H1 (cell line): Measurements from ENCODE around the gene C3. TPM values are rescaled to one million over a fixed set of nuclear protein-coding genes. Genes with fewer than 3 reads are reported as not detected.

Source experiments
- CTCF ChIA-PET: fragments of 300-600 bp; sonication (Branson Sonifier 250); formaldehyde crosslinking; loops from one replicate; lab custom pipeline; 2021; ENCODE audit not compliant: partially characterized antibody; lab: Charles Lee
- POLR2A ChIA-PET: fragments of 300-600 bp; sonication (Branson Sonifier 250); formaldehyde crosslinking; loops from one replicate; lab custom pipeline; 2021; ENCODE audit warnings: inconsistent platforms; ENCODE audit not compliant: partially characterized antibody; lab: Charles Lee
- DNase-seq, 2 experiments: peaks; one replicate each; pipeline versions ENCODE4 v3.0.0 to v3.0.0-alpha.2; 2010 to 2022; ENCODE audit warnings: low spot score in 2 of 2, low read depth in 1 of 2, mixed read lengths in 1 of 2
- FAIRE-seq: peaks from 2 replicates; lab custom pipeline; 2011; peaks lifted over from hg19 to GRCh38; lab: Jason Lieb, UNC
- H2AFZ ChIP-seq: 2 replicates; pipeline ENCODE4 v1.8.1; 2012; ENCODE audit warnings: low read length, inconsistent platforms
- H2AK5ac ChIP-seq: 2 replicates; pipeline ENCODE4 v1.6.1; 2013; ENCODE audit warnings: low read depth, low read length
- H2BK120ac ChIP-seq: replicated peaks from 2 replicates; pipeline ENCODE3; 2013; ENCODE audit warnings: low read depth, low read length, inconsistent platforms
- H2BK12ac ChIP-seq: 2 replicates; pipeline ENCODE4 v1.6.1; 2013; ENCODE audit warnings: low read depth, low read length
- H2BK15ac ChIP-seq: 2 replicates; pipeline ENCODE4 v1.6.1; 2013; ENCODE audit warnings: low read length
- H2BK20ac ChIP-seq: 2 replicates; pipeline ENCODE4 v1.6.1; 2013; ENCODE audit warnings: low read length
- H2BK5ac ChIP-seq: 2 replicates; pipeline ENCODE4 v1.6.1; 2013; ENCODE audit warnings: low read depth, low read length
- H3K14ac ChIP-seq: 2 replicates; pipeline ENCODE4 v1.6.1; 2013; ENCODE audit warnings: inconsistent platforms; ENCODE audit not compliant: insufficient read length
- H3K18ac ChIP-seq: 2 replicates; pipeline ENCODE4 v1.6.1; 2013; ENCODE audit warnings: low read length; ENCODE audit errors: extremely low read depth
- H3K23ac ChIP-seq: 2 replicates; pipeline ENCODE4 v1.6.1; 2013; ENCODE audit warnings: inconsistent platforms; ENCODE audit not compliant: insufficient read length
- H3K23me2 ChIP-seq: 2 replicates; pipeline ENCODE4 v1.6.1; 2013; ENCODE audit warnings: low read depth, low read length
- H3K27ac ChIP-seq: 2 replicates; pipeline ENCODE4 v1.6.1; 2011; ENCODE audit warnings: low read depth, low read length, inconsistent platforms
- H3K27me3 ChIP-seq, 4 experiments: replicated peaks in 1 of 4; 1 replicate in 1 of 4; 2 replicates in 3 of 4; pipeline versions ENCODE4 v1.6.1 to v1.8.1; 2011 to 2013; ENCODE audit warnings: low read length in 3 of 4, mild to moderate bottlenecking in 3 of 4, inconsistent platforms in 2 of 4, mixed read lengths in 2 of 4, moderate library complexity in 1 of 4; ENCODE audit not compliant: control insufficient read depth in 3 of 4, insufficient read depth in 3 of 4; ENCODE audit errors: extremely low read depth in 1 of 4
- H3K36me3 ChIP-seq, 4 experiments: 2 replicates each; pipeline versions ENCODE4 v1.6.1 to v1.8.1; 2011 to 2013; ENCODE audit warnings: mild to moderate bottlenecking in 4 of 4, low read length in 3 of 4, moderate library complexity in 2 of 4, control low read depth in 1 of 4, inconsistent platforms in 1 of 4; ENCODE audit not compliant: insufficient read depth in 4 of 4, control insufficient read depth in 2 of 4
- H3K4ac ChIP-seq: replicated peaks from 2 replicates; pipeline ENCODE3; 2013; ENCODE audit warnings: low read length, low read depth, mixed read lengths, inconsistent platforms; ENCODE audit not compliant: insufficient read length
- H3K4me1 ChIP-seq, 4 experiments: replicated peaks in 1 of 4; 1 replicate in 1 of 4; 2 replicates in 3 of 4; pipeline versions ENCODE4 v1.6.1 to v1.8.1; 2011 to 2013; ENCODE audit warnings: low read length in 3 of 4, inconsistent platforms in 2 of 4, mixed read lengths in 1 of 4; ENCODE audit not compliant: insufficient read depth in 4 of 4, control insufficient read depth in 3 of 4
- H3K4me2 ChIP-seq, 2 experiments: 2 replicates each; pipeline versions ENCODE4 v1.6.1 to v1.8.1; 2011 to 2013; ENCODE audit warnings: low read depth in 2 of 2, low read length in 2 of 2, control low read depth in 1 of 2, inconsistent platforms in 1 of 2, mild to moderate bottlenecking in 1 of 2; ENCODE audit not compliant: insufficient read depth in 1 of 2
- H3K4me3 ChIP-seq, 4 experiments: fragments of 200-600, 300-600 bp in 1 of 4; sonication (generic), shearing (Covaris generic), sonication (Bioruptor Twin) in 1 of 4; 2 replicates each; pipeline versions ENCODE4 v1.5.1 to v1.8.1; 2011 to 2016; ENCODE audit warnings: low read length in 4 of 4, low read depth in 3 of 4, control low read depth in 2 of 4, inconsistent platforms in 2 of 4, mild to moderate bottlenecking in 2 of 4, mixed read lengths in 1 of 4, moderate library complexity in 1 of 4; ENCODE audit not compliant: insufficient read depth in 2 of 4; ENCODE audit errors: extremely low read depth in 1 of 4
- H3K56ac ChIP-seq: replicated peaks from 2 replicates; pipeline ENCODE3; 2013; ENCODE audit warnings: low read depth, mild to moderate bottlenecking, mixed read lengths, low read length, inconsistent platforms; ENCODE audit not compliant: insufficient read length
- H3K79me1 ChIP-seq: 2 replicates; pipeline ENCODE4 v1.6.1; 2013; ENCODE audit warnings: low read depth, low read length, control low read depth
- H3K79me2 ChIP-seq, 2 experiments: 2 replicates each; pipeline versions ENCODE4 v1.6.1 to v1.8.1; 2012 to 2013; ENCODE audit warnings: low read length in 2 of 2, mild to moderate bottlenecking in 2 of 2, inconsistent platforms in 1 of 2; ENCODE audit not compliant: insufficient read depth in 2 of 2, control insufficient read depth in 1 of 2
- H3K9ac ChIP-seq, 4 experiments: replicated peaks in 1 of 4; 1 replicate in 1 of 4; 2 replicates in 3 of 4; pipeline versions ENCODE4 v1.6.1 to v1.8.1; 2011 to 2013; ENCODE audit warnings: low read depth in 3 of 4, low read length in 3 of 4, control low read depth in 2 of 4, mild to moderate bottlenecking in 2 of 4, moderate library complexity in 2 of 4, inconsistent platforms in 1 of 4; ENCODE audit errors: extremely low read depth in 1 of 4
- H3K9me3 ChIP-seq, 2 experiments: 2 replicates each; pipeline versions ENCODE4 v1.6.1 to v1.8.1; 2012 to 2013; ENCODE audit warnings: mild to moderate bottlenecking in 2 of 2, moderate library complexity in 2 of 2, control low read depth in 1 of 2, inconsistent platforms in 1 of 2, low read depth in 1 of 2, low read length in 1 of 2, mixed read lengths in 1 of 2; ENCODE audit not compliant: insufficient read depth in 2 of 2
- H4K20me1 ChIP-seq, 2 experiments: replicated peaks in 1 of 2; 2 replicates each; pipeline versions ENCODE3 to v1.8.1; 2011 to 2013; ENCODE audit warnings: inconsistent platforms in 2 of 2, low read length in 2 of 2, mild to moderate bottlenecking in 1 of 2; ENCODE audit not compliant: insufficient read depth in 2 of 2, control insufficient read depth in 1 of 2
- H4K5ac ChIP-seq: 2 replicates; pipeline ENCODE4 v1.6.1; 2013; ENCODE audit warnings: low read length, low read depth, mixed read lengths, inconsistent platforms; ENCODE audit not compliant: insufficient read length
- H4K8ac ChIP-seq: 2 replicates; pipeline ENCODE4 v1.8.0; 2013; ENCODE audit warnings: mild to moderate bottlenecking, moderate library complexity, low read length, inconsistent platforms; ENCODE audit not compliant: insufficient read depth; ENCODE audit errors: extremely low read depth
- H4K91ac ChIP-seq: replicated peaks from 2 replicates; pipeline ENCODE3; 2013; ENCODE audit warnings: low read length, mixed read lengths, inconsistent platforms; ENCODE audit not compliant: insufficient read length
- CBX8 ChIP-seq: fragments of 300-800, 300-1000 bp; sonication (generic); IDR thresholded peaks from 2 replicates; pipeline ENCODE4 v1.7.1; 2016; ENCODE audit warnings: low read depth, low read length, borderline replicate concordance
- CHD2 ChIP-seq: IDR thresholded peaks from 2 replicates; pipeline ENCODE4 v1.6.1; 2012; ENCODE audit warnings: low read length, improper control_type of control experiment
- CTBP2 ChIP-seq: IDR thresholded peaks from 2 replicates; pipeline ENCODE4 v1.7.0; 2011; ENCODE audit warnings: borderline replicate concordance, mild to moderate bottlenecking, moderate library complexity, mixed read lengths, low read length; ENCODE audit not compliant: insufficient read depth, insufficient read length
- HDAC6 ChIP-seq: IDR thresholded peaks from one replicate; pipeline ENCODE4 v1.7.1; 2012; ENCODE audit warnings: low read depth, mild to moderate bottlenecking, inconsistent platforms, low read length, moderate library complexity
- KDM4A ChIP-seq: IDR thresholded peaks from one replicate; pipeline ENCODE4 v1.7.1; 2012; ENCODE audit warnings: low read depth, mild to moderate bottlenecking, moderate library complexity, low read length, inconsistent platforms; ENCODE audit not compliant: severe bottlenecking
- RXRA ChIP-seq: IDR thresholded peaks from 2 replicates; pipeline ENCODE4 v1.6.1; 2011; ENCODE audit warnings: low read depth, mild to moderate bottlenecking, low read length, moderate library complexity; ENCODE audit not compliant: insufficient read depth
- SP1 ChIP-seq: IDR thresholded peaks from 2 replicates; pipeline ENCODE4 v1.6.1; 2011; ENCODE audit warnings: low read depth, low read length
- TAF7 ChIP-seq: optimal IDR thresholded peaks from 2 replicates; pipeline ENCODE3; 2011; ENCODE audit warnings: low read depth, mild to moderate bottlenecking, inconsistent platforms, low read length, moderate library complexity, borderline replicate concordance
- WGBS, 2 experiments: shearing (Covaris generic) in 1 of 2; methylation state at CpG; one replicate each; pipeline versions ENCODE4 v1.1.6 to v1.1.7; 2013 to 2015; ENCODE audit warnings: low lambda C conversion rate in 2 of 2, mixed read lengths in 2 of 2, inconsistent platforms in 1 of 2, low coverage in 1 of 2, missing lambda C conversion rate in 1 of 2; ENCODE audit not compliant: insufficient replicate concordance in 2 of 2, insufficient coverage in 1 of 2, insufficient read length in 1 of 2; ENCODE audit errors: extremely low coverage in 1 of 2, missing lambda C conversion rate in 1 of 2; 5-methylcytosine and 5-hydroxymethylcytosine counted together
- polyA plus RNA-seq, 7 experiments: library from polyadenylated mRNA; depleted of rRNA in 3 of 7; stranded (reverse) in 5 of 7; unstranded in 2 of 7; fragments of >200 nt in 5 of 7; fragments of 200-250 nt in 2 of 7; gene quantifications; 1 replicate in 5 of 7; 2 replicates in 1 of 7; 4 replicates in 1 of 7; pipeline versions ENCODE4 v1.2.1 to v1.2.3, GENCODE V29; 2011 to 2013; ENCODE audit warnings: missing spikeins in 2 of 7, mixed read lengths in 2 of 7
- total RNA-seq: library from RNA; stranded (reverse); fragmentation: NEBNext Ultra II Directional; extraction: Animal tissue kit (Norgen Biotek cat#: 25700); gene quantifications from 2 replicates; pipeline ENCODE4 v1.2.1, GENCODE V29; 2021
- TF ChIP-seq, protein P1 (sequence below): IDR thresholded peaks from 2 replicates; pipeline ENCODE4 v1.6.1; 2011; ENCODE audit warnings: low read length, improper control_type of control experiment

The C3 gene
- total and polyA plus RNA-seq, 2 of the 8 experiments (the other 6 are each of a cell fraction or from before 2014, with no cell fraction given) = 6.4 to 12.8 TPM

DNA sequence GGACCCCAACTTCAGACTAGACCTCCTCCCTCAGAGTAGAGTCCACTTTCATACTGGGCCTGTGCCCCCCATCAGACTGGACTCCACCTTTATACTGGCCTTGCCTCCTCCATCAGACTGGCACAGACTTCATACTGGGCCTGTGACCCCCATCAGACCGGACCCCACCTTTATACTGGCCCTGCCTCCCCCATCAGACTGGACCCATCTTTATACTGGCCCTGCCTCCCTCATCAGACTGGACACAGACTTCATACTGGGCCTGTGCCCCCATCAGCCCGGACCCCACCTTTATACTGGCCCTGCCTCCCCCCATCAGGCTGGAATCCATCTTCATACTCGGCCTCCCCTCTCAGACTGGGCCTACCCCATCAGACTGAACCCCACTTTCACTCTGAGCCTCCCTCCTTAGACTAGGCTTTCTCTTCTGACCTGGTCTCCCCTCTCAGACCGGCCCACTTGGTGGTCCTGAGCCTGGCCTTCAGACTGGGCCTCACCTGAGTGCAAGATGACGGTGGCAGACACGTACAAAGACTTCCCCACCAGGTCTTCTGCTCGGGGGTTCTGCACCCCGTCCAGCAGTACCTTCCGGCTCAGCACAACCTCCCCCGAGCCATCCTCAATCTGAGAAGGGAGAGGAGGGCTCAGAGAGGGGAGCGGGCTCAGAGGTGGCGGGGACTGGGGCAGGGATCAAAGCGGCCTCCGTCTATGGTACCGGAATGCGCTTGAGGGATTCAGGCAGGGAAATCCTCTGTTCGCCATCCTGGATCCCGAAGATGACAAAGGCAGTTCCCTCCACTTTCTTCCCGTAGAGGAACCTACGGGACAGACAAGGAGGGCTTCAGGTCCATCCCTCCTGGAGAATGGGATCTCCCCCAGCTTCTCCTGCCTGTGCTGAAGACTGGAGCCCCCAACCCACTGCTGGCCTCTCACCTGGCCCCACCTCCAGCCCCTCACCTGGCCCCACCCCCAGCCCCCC is 7.5 kb downstream of the C3 start:
- POLR2A ChIA-PET = no interaction called here
- peaks cover 0 to 22% (median 18%) of the 10 kb centered on the region in 4 experiments; a peak in 6 of 7 replicates for H3K27me3 ChIP-seq
- no peak overlapping the region for H4K8ac ChIP-seq
- H4K91ac ChIP-seq = no peak overlapping the region
- no peak overlapping the region for H3K14ac ChIP-seq
- CTCF ChIA-PET = interaction anchor here (1.2 kb wide), 1 partner anchor 24 kb away, joined by 3 read pairs; the partner anchor contains the start of gene GPR108
- H2BK12ac ChIP-seq = 0 out of 2 replicates have a peak overlapping the region, but pooled peaks have one; percentile 12
- H2AFZ ChIP-seq = no peak overlapping the region
- no peak overlapping the region for H2BK5ac ChIP-seq
- no peak overlapping the region for H2BK120ac ChIP-seq
- no peak overlapping the region for H3K56ac ChIP-seq
- H3K4me1 ChIP-seq = peaks cover 0 to 14% (median 4%) of the 10 kb centered on the region in 4 experiments; a peak in 6 of 7 replicates
- no peaks in the 10 kb centered on the region for H3K79me1 ChIP-seq
- H3K9ac ChIP-seq = no peak overlapping the region
- no peaks in the 10 kb centered on the region; a peak in 1 of 4 replicates for H3K79me2 ChIP-seq
- no peak overlapping the region for H3K4me3 ChIP-seq
- no peak for TF ChIP-seq CHD2
- no peak for TF ChIP-seq TAF7
- no peak for TF ChIP-seq CTBP2
- TF ChIP-seq CBX8 = no peak
- no peak for TF ChIP-seq SP1
- no peak for TF ChIP-seq RXRA
- TF ChIP-seq, protein P1, sequence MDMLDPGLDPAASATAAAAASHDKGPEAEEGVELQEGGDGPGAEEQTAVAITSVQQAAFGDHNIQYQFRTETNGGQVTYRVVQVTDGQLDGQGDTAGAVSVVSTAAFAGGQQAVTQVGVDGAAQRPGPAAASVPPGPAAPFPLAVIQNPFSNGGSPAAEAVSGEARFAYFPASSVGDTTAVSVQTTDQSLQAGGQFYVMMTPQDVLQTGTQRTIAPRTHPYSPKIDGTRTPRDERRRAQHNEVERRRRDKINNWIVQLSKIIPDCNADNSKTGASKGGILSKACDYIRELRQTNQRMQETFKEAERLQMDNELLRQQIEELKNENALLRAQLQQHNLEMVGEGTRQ = no peak
- no peak for TF ChIP-seq HDAC6
- TF ChIP-seq KDM4A = no peak
- TF ChIP-seq, all 59 proteins: peak for 0
- WGBS, 2 experiments = 85% methylated on average over 11 of the region's 20 CpGs; no CpG with 5 or more reads in 1 of the 2 experiments
- peaks cover 14% of the 10 kb centered on the region for H3K23me2 ChIP-seq
- H2BK15ac ChIP-seq = no peak overlapping the region
- DNase-seq (no peak), FAIRE-seq (no peak)
- no peak overlapping the region for H4K5ac ChIP-seq
- H3K23ac ChIP-seq = no peak overlapping the region
- no peak overlapping the region for H3K18ac ChIP-seq
- no peak overlapping the region for H3K4me2 ChIP-seq
- no peak overlapping the region for H2AK5ac ChIP-seq
- no peaks in the 10 kb centered on the region for H3K9me3 ChIP-seq
- H2BK20ac ChIP-seq = no peak overlapping the region
- H3K36me3 ChIP-seq = no peaks in the 10 kb centered on the region; a peak in 1 of 8 replicates
- H4K20me1 ChIP-seq = peaks cover 0 to 6% of the 10 kb centered on the region in 2 experiments
- no peak overlapping the region for H3K27ac ChIP-seq
- no peak overlapping the region for H3K4ac ChIP-seq
